Stomach (tissue), 4 donors: ENCODE results near the gene SLC27A6.

Source experiments
- EP300 ChIP-seq: sonication (generic); formaldehyde crosslinking; IDR thresholded peaks from one replicate; pipeline ENCODE4 v1.6.1; 2017; ENCODE audit warnings: antibody characterized with exemption
- POLR2A ChIP-seq, 4 donors: fragments of 450-650 bp; IDR thresholded peaks; one replicate each; pipeline ENCODE4 v1.6.1; 2016; ENCODE audit warnings: antibody characterized with exemption in 4 of 4, control low read depth in 2 of 4, mild to moderate bottlenecking in 1 of 4, moderate library complexity in 1 of 4

- TF ChIP-seq POLR2A (IDR thresholded peaks at IDR 0.05) = no peak
- no peak for TF ChIP-seq EP300
These were observed 55.4 kb downstream of the SLC27A6 start for GRCh38 chr5:129020683-129021082.
